SU-DHL-6 (cell line): ENCODE data around the gene PCDH7.

Experiments used
- CTCF ChIP-seq: fragments of 200-600 bp; sonication (generic); IDR thresholded peaks from one replicate; pipeline ENCODE4 v1.5.1; 2017; ENCODE audit warnings: antibody characterized with exemption, mild to moderate bottlenecking, low read length, moderate library complexity; ENCODE audit not compliant: insufficient read depth, poor library complexity, severe bottlenecking
- EZH2phosphoT487 ChIP-seq: fragments of 200-600 bp; sonication (generic), shearing (Covaris generic); conservative IDR thresholded peaks from 2 replicates; pipeline ENCODE4 v1.6.1; 2018; ENCODE audit warnings: mild to moderate bottlenecking, antibody characterized with exemption, low read length, moderate library complexity, mixed read lengths

GRCh38 chr4:30753316-30753715 is 33.1 kb downstream of the PCDH7 start:
- TF ChIP-seq CTCF: no peak
- TF ChIP-seq EZH2phosphoT487: no peak
